HUES6 (cell line): ENCODE data around the gene C6orf89.

Experiments used
- H3K27ac ChIP-seq: 2 replicates; pipeline ENCODE4 v1.7.0; 2013; ENCODE audit warnings: low read depth, mild to moderate bottlenecking, low read length, inconsistent platforms
- H3K27me3 ChIP-seq: 2 replicates; pipeline ENCODE4 v1.6.1; 2013; ENCODE audit warnings: low read length; ENCODE audit not compliant: control insufficient read depth, insufficient read depth
- H3K36me3 ChIP-seq: 2 replicates; pipeline ENCODE4 v1.6.1; 2013; ENCODE audit warnings: low read length; ENCODE audit not compliant: control insufficient read depth, insufficient read depth
- H3K4me1 ChIP-seq: 2 replicates; pipeline ENCODE4 v1.6.1; 2013; ENCODE audit warnings: low read length; ENCODE audit not compliant: control insufficient read depth, insufficient read depth
- H3K4me3 ChIP-seq: 2 replicates; pipeline ENCODE4 v1.5.1; 2013; ENCODE audit warnings: low read depth, low read length
- H3K9ac ChIP-seq: one replicate; pipeline ENCODE4 v1.6.1; 2013; ENCODE audit warnings: mild to moderate bottlenecking, low read length
- H3K9me3 ChIP-seq: 2 replicates; pipeline ENCODE4 v1.6.1; 2013; ENCODE audit warnings: low read depth, low read length; ENCODE audit not compliant: control insufficient read depth, insufficient read depth

C6orf89 gene

DNA sequence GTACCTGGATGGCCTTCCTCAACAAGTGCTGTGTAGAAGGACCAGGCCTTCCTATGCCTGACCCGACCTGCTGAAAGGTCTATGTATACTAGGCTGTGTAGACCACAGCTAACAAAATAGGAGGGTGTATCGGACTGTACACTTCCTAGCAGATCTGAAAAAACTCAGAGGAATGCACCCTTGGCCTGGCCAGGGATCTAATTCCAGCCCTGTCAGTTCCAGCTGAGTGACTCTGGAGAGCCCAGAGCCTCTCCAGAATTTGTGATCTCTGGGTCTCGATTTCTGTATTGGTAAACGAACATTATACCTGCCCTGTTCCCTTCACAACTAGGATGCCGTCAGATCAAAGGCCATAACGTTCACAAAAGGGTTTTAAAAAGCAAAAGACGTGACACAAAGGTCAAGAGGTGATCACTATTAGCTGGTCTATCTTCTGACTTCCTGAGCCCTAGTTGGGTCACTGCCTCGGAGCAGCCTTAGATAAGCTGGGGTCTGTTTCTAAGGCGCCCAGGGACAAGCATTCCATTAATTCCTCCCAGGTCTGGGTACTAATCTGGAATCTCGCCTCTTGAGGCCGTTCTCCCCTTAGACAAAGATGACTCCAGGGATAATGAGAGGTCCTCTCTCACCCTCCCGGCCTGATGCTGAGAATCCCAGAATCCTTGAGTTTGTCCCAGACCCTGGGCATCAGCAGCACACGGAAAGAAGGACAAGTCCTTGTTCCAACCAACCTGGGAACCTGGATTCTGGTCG is 86.3 kb downstream of the C6orf89 start:
- no peak overlapping the region for H3K4me3 ChIP-seq
- H3K27ac ChIP-seq: no peak overlapping the region
- no peaks in the 10 kb centered on the region for H3K4me1 ChIP-seq
- H3K27me3 ChIP-seq: no peaks in the 10 kb centered on the region
- no peak overlapping the region for H3K9ac ChIP-seq
- H3K36me3 ChIP-seq: peaks cover 100% of the 10 kb centered on the region
- no peaks in the 10 kb centered on the region for H3K9me3 ChIP-seq

DNA sequence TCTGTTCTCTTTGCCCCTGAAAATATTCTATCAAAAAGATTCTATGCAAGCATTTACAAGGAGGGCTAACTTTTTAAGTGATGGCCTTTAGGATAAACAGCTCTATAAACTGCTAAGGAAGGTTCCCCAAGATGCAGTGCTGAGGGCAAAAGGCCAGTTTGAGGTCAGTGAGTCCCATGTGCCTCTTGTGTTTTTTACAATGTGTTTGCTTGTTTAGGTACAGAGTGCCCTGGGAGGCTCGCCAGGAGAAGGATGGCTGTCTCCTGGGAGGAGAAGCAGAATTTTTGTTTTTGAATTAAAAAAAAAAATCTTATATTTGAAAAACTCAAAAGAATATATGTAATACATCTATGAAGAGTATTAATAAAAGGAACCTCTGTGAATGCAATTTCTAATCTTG is 87.4 kb downstream of the C6orf89 start:
- H3K27me3 ChIP-seq: no peaks in the 10 kb centered on the region
- H3K27ac ChIP-seq: no peak overlapping the region
- H3K9ac ChIP-seq: no peak overlapping the region
- peaks cover 100% of the 10 kb centered on the region for H3K36me3 ChIP-seq
- H3K4me3 ChIP-seq: no peak overlapping the region
- H3K9me3 ChIP-seq: no peaks in the 10 kb centered on the region
- no peaks in the 10 kb centered on the region for H3K4me1 ChIP-seq

DNA sequence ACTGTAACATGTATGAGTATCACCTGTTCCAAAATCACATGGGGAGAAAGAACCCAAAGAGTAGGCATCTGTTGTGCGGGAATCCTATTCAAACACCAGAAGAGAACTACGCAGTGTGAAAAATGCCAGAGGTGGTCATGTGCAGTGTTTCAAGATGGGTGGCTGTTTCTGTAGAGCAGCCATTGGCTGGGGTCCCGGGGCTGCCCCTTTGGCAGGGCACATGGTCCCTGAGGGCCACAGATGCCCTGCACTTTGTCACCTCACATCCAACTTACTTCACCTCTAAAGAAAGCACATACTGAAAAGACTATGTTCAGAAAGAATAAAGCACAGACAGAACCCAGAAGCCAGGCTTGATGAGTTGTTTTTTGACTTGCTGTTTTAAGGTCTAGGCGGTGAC is 87.9 kb downstream of the C6orf89 start:
- no peak overlapping the region for H3K4me3 ChIP-seq
- no peak overlapping the region for H3K27ac ChIP-seq
- H3K4me1 ChIP-seq: no peaks in the 10 kb centered on the region
- no peak overlapping the region for H3K9ac ChIP-seq
- H3K9me3 ChIP-seq: no peaks in the 10 kb centered on the region
- H3K27me3 ChIP-seq: no peaks in the 10 kb centered on the region
- H3K36me3 ChIP-seq: peaks cover 100% of the 10 kb centered on the region

DNA sequence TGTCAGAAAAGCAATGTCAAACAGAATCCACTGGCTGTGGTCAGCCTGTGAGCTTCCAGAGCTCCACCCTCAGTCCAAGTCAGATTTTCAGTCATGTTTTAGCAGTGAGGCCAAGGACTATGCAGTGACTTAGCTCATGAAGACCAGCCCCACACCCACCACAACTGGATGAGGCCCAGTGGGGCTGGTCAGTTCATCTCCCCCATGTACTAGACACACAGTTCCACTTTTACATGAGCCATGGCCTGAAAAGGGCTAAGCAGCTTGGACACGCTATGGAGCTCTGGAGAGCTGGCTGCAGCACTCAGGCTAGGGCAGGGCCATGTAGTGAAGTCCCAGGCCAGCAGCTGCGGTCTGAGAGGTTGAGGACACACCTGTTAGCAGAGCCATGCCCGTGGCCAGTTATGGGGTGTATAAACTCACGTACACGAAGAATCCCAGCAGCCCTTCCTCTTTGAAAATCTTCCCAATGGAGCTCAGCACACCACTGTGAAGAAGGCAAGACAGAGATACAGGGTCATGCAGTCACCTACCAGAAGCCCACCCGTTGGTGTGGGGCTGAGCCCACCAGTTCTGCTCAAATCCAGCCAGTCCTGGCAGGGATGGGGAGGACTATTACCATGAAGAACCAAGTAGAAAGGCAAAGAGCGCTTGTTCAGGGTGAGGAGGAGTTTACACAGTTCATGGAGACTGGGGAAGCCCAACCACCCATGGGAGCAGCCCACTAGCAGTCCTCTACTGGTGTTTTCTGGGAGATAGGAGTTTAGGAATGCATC is 89.7 kb downstream of the C6orf89 start:
- Histone ChIP-seq H3K27ac (no peak overlapping the region), H3K4me3 (no peak overlapping the region), H3K4me1 (peaks cover under 1% of the 10 kb centered on the region; the same call in 1 of the 2 replicates), H3K9ac (no peak overlapping the region), H3K36me3 (peaks cover 89% of the 10 kb centered on the region), H3K27me3 (no peaks in the 10 kb centered on the region), H3K9me3 (no peaks in the 10 kb centered on the region)

DNA sequence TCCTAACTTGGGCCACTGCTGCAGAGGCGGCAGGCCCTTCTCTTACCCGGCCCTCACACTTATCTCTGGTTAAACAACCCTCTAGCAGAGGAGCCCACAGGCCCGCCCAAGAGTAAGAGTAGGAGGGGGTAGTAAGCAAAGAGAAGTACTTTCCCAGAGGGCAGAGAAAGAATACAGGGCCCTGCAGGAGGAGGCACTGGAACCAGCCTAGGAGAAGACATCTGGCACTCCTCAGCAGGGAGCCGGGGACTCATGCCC is 90.2 kb downstream of the C6orf89 start:
- no peaks in the 10 kb centered on the region for H3K27me3 ChIP-seq
- H3K4me3 ChIP-seq: no peak overlapping the region
- no peak overlapping the region for H3K9ac ChIP-seq
- H3K27ac ChIP-seq: no peak overlapping the region
- H3K36me3 ChIP-seq: peaks cover 84% of the 10 kb centered on the region
- no peaks in the 10 kb centered on the region for H3K9me3 ChIP-seq
- H3K4me1 ChIP-seq: peaks cover 4% of the 10 kb centered on the region; the same call in 1 of the 2 replicates

DNA sequence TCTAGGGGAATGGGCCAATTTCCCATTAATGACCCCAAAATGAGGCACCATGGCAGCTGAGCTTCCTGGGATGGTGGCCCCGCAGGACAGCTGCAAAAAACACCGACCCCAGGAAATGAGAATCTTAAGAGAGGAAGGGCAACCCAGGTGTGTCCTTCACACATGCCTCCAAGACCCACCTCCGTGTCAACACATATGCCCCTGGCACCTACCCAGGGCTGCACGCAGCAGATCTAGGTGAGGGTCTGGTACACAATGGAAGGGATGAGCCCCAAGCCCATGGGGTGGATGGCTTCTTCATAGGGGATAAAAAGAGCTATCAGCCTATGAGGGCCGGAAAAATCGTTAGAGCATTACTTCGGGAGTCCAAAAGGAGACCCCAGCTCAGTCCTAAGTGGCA is 90.8 kb downstream of the C6orf89 start:
- no peak overlapping the region for H3K9ac ChIP-seq
- no peaks in the 10 kb centered on the region for H3K27me3 ChIP-seq
- no peak overlapping the region for H3K27ac ChIP-seq
- peaks cover 7% of the 10 kb centered on the region; the same call in 1 of the 2 replicates for H3K4me1 ChIP-seq
- no peaks in the 10 kb centered on the region for H3K9me3 ChIP-seq
- peaks cover 78% of the 10 kb centered on the region for H3K36me3 ChIP-seq
- H3K4me3 ChIP-seq: no peak overlapping the region

DNA sequence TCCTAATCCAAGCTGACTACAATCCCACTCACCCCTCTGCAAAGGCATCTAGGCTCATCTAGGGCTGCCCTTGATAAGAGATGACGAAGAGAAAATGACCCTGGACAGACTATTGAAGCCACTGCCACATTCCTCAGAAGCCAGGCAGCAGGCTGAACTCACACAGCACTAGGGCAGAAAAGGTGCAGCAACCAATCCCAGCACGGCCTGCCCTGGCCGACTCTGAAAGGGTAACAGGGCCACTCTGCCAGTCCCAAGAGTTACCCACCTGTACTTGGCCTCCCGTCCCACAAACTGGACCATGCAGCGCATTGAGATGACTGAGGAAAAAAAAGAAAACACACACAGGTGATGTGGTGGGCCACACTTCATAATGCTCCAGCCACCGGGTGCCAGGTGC is 91.2 kb downstream of the C6orf89 start:
- Histone ChIP-seq H3K27me3 (no peaks in the 10 kb centered on the region), H3K36me3 (peaks cover 74% of the 10 kb centered on the region), H3K4me1 (peaks cover 7% of the 10 kb centered on the region; the same call in 1 of the 2 replicates), H3K9me3 (no peaks in the 10 kb centered on the region), H3K27ac (no peak overlapping the region), H3K4me3 (no peak overlapping the region), H3K9ac (no peak overlapping the region)

DNA sequence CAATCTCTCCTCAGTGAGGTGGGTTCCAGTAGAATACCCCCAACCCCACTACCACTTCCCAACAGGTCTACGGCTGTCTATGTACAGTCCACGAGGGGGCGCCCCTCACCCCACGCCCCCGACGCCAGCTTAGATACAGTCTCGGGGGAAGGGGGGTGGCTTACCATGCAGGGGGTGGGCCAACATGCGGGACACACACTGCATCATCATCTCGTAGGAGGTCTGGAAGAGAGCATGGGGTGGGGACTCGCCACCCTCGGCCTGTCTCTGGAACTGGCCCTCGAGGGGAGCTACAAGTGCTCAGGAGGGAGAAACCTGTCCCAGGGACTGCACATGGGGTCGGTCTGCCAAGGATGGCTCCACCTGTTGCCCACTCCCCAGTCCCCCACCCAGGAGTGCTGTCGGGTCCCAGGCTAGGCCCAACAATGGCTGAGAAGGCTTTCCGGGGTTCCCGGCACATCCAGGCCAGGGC is 91.8 kb downstream of the C6orf89 start:
- Histone ChIP-seq H3K9me3 (no peaks in the 10 kb centered on the region), H3K9ac (no peak overlapping the region), H3K4me1 (peaks cover 7% of the 10 kb centered on the region; the same call in 1 of the 2 replicates), H3K27ac (no peak overlapping the region), H3K4me3 (no peak overlapping the region), H3K36me3 (peaks cover 68% of the 10 kb centered on the region), H3K27me3 (no peaks in the 10 kb centered on the region)
